GM12864 (cell line): ENCODE results near the gene PIH1D2.

Source experiments
- DNase-seq: peaks from one replicate; pipeline ENCODE4 v3.0.0-alpha.2; 2011; ENCODE audit warnings: low read depth
- H3K4me3 ChIP-seq: 2 replicates; pipeline ENCODE4 v1.5.1; 2011; ENCODE audit warnings: mild to moderate bottlenecking, low read depth, low read length, control low read depth
- CTCF ChIP-seq: IDR thresholded peaks from 2 replicates; pipeline ENCODE4 v1.5.1; 2011; ENCODE audit warnings: low read depth, mild to moderate bottlenecking, moderate library complexity, low read length, control low read depth, inconsistent platforms; ENCODE audit errors: missing control alignments

Gene PIH1D2

GRCh38 chr11:112087212-112087611 is 13.4 kb upstream of the PIH1D2 start:
- DNase-seq: no peak
- peak overlapping the region; percentile 98 for H3K4me3 ChIP-seq
- TF ChIP-seq CTCF: no peak

GRCh38 chr11:112086422-112087191 is 12.8 kb upstream of the PIH1D2 start, which contains the start of the genes SDHD and TIMM8B:
Gene SDHD (plus strand): TSS chr11:112086873. CDS start chr11:112086908, 35 bp downstream.
Gene TIMM8B (minus strand): TSS chr11:112086756. CDS start chr11:112086723, 33 bp downstream.
- peak within 1 kb of the TSS; percentile 98 for H3K4me3 ChIP-seq
- DNase-seq: peak; percentile 93
- TF ChIP-seq CTCF: peak; percentile 30

GRCh38 chr11:112085822-112086421 is 12.1 kb upstream of the PIH1D2 start:
- DNase-seq: no peak
- TF ChIP-seq CTCF: no peak

GRCh38 chr11:112082729-112083128 is 8.9 kb upstream of the PIH1D2 start:
- no peak for TF ChIP-seq CTCF
- no peak for DNase-seq
- no peak overlapping the region for H3K4me3 ChIP-seq

More at GRCh38 chr11:112085822-112086421, 12.1 kb upstream of the PIH1D2 start:
- peak overlapping the region; percentile 98 for H3K4me3 ChIP-seq

GRCh38 chr11:112062923-112063322 is 10.9 kb downstream of the PIH1D2 start:
- no peak for DNase-seq
- no peak overlapping the region for H3K4me3 ChIP-seq
- no peak for TF ChIP-seq CTCF

- no peak for TF ChIP-seq CTCF
- no peak for DNase-seq
- no peak overlapping the region for H3K4me3 ChIP-seq
Observed at GRCh38 chr11:112058103-112058502, 15.7 kb downstream of the PIH1D2 start.
